PC-3 (cell line): ENCODE data around the gene ATF5. TPM values are rescaled to one million over a fixed set of nuclear protein-coding genes. Genes with fewer than 3 reads are reported as not detected.

Experiments used
- ATAC-seq: fragments of 200-7000 bp; cut with Tn5 transposase; 2 replicates; pipeline ENCODE4 v1.9.1; 2020; ENCODE audit warnings: mild to moderate bottlenecking, moderate library complexity
- BruUV-seq: library from RNA; stranded (reverse); fragments of 400-500 nt; replicated peaks from 2 replicates; lab custom pipeline; 2021; lab: Mats Ljungman, UMichigan
- CTCF ChIA-PET: fragments of 300-600 bp; sonication (Branson Sonifier 250); formaldehyde crosslinking; loops from one replicate; lab custom pipeline; 2022; ENCODE audit warnings: antibody characterized with exemption; lab: Charles Lee
- POLR2A ChIA-PET: fragments of 300-600 bp; sonication (Branson Sonifier 250); formaldehyde crosslinking; loops from one replicate; lab custom pipeline; 2022; ENCODE audit warnings: antibody characterized with exemption; ENCODE audit not compliant: unreplicated experiment; lab: Charles Lee
- DNase-seq: peaks from one replicate; pipeline ENCODE4 v3.0.0-alpha.2; 2015
- H2AFZ ChIP-seq: fragments of 300-600 bp; sonication (generic); 2 replicates; pipeline ENCODE4 v1.6.0; 2016; ENCODE audit warnings: antibody characterized with exemption, low read length
- H3F3A ChIP-seq: fragments of 300-600 bp; sonication (generic); one replicate; pipeline ENCODE4 v1.6.0; 2017; ENCODE audit warnings: antibody characterized with exemption, low read length, control low read depth, mild to moderate bottlenecking; ENCODE audit not compliant: unreplicated experiment
- H3K27ac ChIP-seq: fragments of 300-600 bp; sonication (generic); 2 replicates; pipeline ENCODE4 v1.5.1; 2016; ENCODE audit warnings: mild to moderate bottlenecking, low read length
- H3K27me3 ChIP-seq: fragments of 300-600 bp; sonication (generic); 2 replicates; pipeline ENCODE4 v1.6.1; 2016; ENCODE audit warnings: low read length, mixed read lengths
- H3K36me3 ChIP-seq: fragments of 300-600 bp; sonication (generic); 2 replicates; pipeline ENCODE4 v1.6.1; 2016; ENCODE audit warnings: low read depth, mixed run types, low read length, mixed read lengths
- H3K4me1 ChIP-seq: fragments of 300-600 bp; sonication (generic); 2 replicates; pipeline ENCODE4 v1.5.1; 2016; ENCODE audit warnings: low read length; ENCODE audit not compliant: insufficient read depth
- H3K4me2 ChIP-seq: fragments of 300-600 bp; sonication (generic); 2 replicates; pipeline ENCODE4 v1.6.0; 2016; ENCODE audit warnings: low read length
- H3K4me3 ChIP-seq: fragments of 300-600 bp; sonication (generic); 2 replicates; pipeline ENCODE4 v1.5.1; 2016; ENCODE audit warnings: mild to moderate bottlenecking, low read length, mixed read lengths
- H3K79me2 ChIP-seq: fragments of 300-600 bp; sonication (generic); 2 replicates; pipeline ENCODE4 v1.6.1; 2017; ENCODE audit warnings: low read length, mixed read lengths
- H3K9ac ChIP-seq: fragments of 300-600 bp; sonication (generic); 2 replicates; pipeline ENCODE4 v1.6.0; 2016; ENCODE audit warnings: mild to moderate bottlenecking, low read length
- H3K9me2 ChIP-seq: fragments of 300-600 bp; sonication (generic); replicated peaks from 2 replicates; pipeline ENCODE4 v1.6.1; 2016; ENCODE audit warnings: mixed run types, low read length, mixed read lengths
- H3K9me3 ChIP-seq: fragments of 300-600 bp; sonication (generic); 2 replicates; pipeline ENCODE4 v1.6.1; 2016; ENCODE audit warnings: low read length, mixed read lengths
- H4K20me1 ChIP-seq: fragments of 300-600 bp; sonication (generic); 2 replicates; pipeline ENCODE4 v1.6.1; 2016; ENCODE audit warnings: low read length, mixed read lengths
- EZH2 ChIP-seq: fragments of 300-600 bp; sonication (generic); IDR thresholded peaks from one replicate; pipeline ENCODE4 v1.6.1; 2017; ENCODE audit warnings: antibody characterized with exemption, mild to moderate bottlenecking, low read length; ENCODE audit not compliant: unreplicated experiment
- EZH2phosphoT487 ChIP-seq: fragments of 300-600 bp; sonication (generic); IDR thresholded peaks from 2 replicates; pipeline ENCODE4 v1.6.1; 2018; ENCODE audit warnings: mild to moderate bottlenecking, antibody characterized with exemption, low read length, borderline replicate concordance
- intact Hi-C: fragments of 100-400 bp; cut with micrococcal nuclease; formaldehyde crosslinking; loops from 2 replicates; pipeline ENCODE4 v1.9.0; 2023
- total RNA-seq: library from RNA; depleted of rRNA; stranded (reverse); fragments of >200 nt; gene quantifications from 2 replicates; pipeline ENCODE4 v1.2.3, GENCODE V29; 2014
- TF ChIP-seq, protein P1 (sequence below): fragments of 300-600 bp; sonication (generic); conservative IDR thresholded peaks from 2 replicates; pipeline ENCODE4 v1.5.1; 2017; ENCODE audit warnings: antibody characterized with exemption, low read depth, mild to moderate bottlenecking, low read length

ATF5 gene
- total RNA-seq, 1 experiment from 2014 or later: 50.7 TPM

GRCh38 chr19:49971991-49972411 is 43.0 kb downstream of the ATF5 start:
- no peaks in the 10 kb centered on the region for H3F3A ChIP-seq
- no peaks in the 10 kb centered on the region for H3K79me2 ChIP-seq
- no peaks in the 10 kb centered on the region for H3K4me1 ChIP-seq
- no peak overlapping the region for H3K27ac ChIP-seq
- DNase-seq (no peak), ATAC-seq (no peak)
- no peak overlapping the region for H2AFZ ChIP-seq
- H3K9me3 ChIP-seq: no peaks in the 10 kb centered on the region
- no peaks in the 10 kb centered on the region for H3K36me3 ChIP-seq
- no peaks in the 10 kb centered on the region for H4K20me1 ChIP-seq
- TF ChIP-seq EZH2phosphoT487: no peak
- no peak for TF ChIP-seq EZH2
- ChIA-PET POLR2A (no interaction called here), CTCF (no interaction called here)
- H3K27me3 ChIP-seq: no peaks in the 10 kb centered on the region
- no peak overlapping the region for H3K4me3 ChIP-seq
- no peaks in the 10 kb centered on the region for H3K9me2 ChIP-seq
- intact Hi-C loops: no loop called here
- no peak overlapping the region for H3K9ac ChIP-seq
- H3K4me2 ChIP-seq: no peak overlapping the region
- BruUV-seq: no TSS peak

- ChIA-PET POLR2A (no interaction called here), CTCF (no interaction called here)
- ATAC-seq: no peak
- no peaks in the 10 kb centered on the region for H3F3A ChIP-seq
- H3K4me2 ChIP-seq: no peak overlapping the region
- no peaks in the 10 kb centered on the region for H4K20me1 ChIP-seq
- intact Hi-C loops: no loop called here
- H3K27me3 ChIP-seq: no peaks in the 10 kb centered on the region
- no peak overlapping the region for H2AFZ ChIP-seq
- H3K79me2 ChIP-seq: no peaks in the 10 kb centered on the region
- H3K27ac ChIP-seq: no peak overlapping the region
- H3K9me3 ChIP-seq: no peaks in the 10 kb centered on the region
- H3K9me2 ChIP-seq: no peaks in the 10 kb centered on the region
- TF ChIP-seq EZH2phosphoT487 (no peak), EZH2 (no peak)
- TF ChIP-seq, protein P1, sequence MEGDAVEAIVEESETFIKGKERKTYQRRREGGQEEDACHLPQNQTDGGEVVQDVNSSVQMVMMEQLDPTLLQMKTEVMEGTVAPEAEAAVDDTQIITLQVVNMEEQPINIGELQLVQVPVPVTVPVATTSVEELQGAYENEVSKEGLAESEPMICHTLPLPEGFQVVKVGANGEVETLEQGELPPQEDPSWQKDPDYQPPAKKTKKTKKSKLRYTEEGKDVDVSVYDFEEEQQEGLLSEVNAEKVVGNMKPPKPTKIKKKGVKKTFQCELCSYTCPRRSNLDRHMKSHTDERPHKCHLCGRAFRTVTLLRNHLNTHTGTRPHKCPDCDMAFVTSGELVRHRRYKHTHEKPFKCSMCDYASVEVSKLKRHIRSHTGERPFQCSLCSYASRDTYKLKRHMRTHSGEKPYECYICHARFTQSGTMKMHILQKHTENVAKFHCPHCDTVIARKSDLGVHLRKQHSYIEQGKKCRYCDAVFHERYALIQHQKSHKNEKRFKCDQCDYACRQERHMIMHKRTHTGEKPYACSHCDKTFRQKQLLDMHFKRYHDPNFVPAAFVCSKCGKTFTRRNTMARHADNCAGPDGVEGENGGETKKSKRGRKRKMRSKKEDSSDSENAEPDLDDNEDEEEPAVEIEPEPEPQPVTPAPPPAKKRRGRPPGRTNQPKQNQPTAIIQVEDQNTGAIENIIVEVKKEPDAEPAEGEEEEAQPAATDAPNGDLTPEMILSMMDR: no peak
- H3K4me1 ChIP-seq: no peaks in the 10 kb centered on the region
- no peak for DNase-seq
- H3K4me3 ChIP-seq: no peak overlapping the region
- BruUV-seq: TSS peak; percentile 11
- H3K36me3 ChIP-seq: no peaks in the 10 kb centered on the region
- no peak overlapping the region for H3K9ac ChIP-seq
Measured at GRCh38 chr19:49972841-49973240, 43.8 kb downstream of the ATF5 start.

DNA sequence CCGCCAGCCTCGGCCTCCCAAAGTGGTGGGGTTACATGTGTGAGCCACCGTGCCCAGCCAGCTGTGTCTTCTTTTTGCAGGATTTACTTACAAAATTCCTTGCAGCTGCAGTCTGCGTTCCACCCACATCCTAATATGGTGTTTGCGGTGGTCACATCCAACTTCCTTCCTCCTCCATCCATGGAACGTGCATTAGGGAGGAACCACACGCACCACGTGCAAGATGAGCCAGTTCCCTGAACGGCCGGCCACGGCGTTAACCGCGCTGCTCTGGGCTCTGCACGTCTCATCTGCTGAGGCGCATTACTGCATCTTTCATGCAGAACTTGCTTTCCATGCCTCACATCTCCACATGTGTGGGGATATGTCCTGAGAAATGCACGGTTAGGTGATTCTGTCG is 45.0 kb downstream of the ATF5 start:
- CTCF ChIA-PET: no interaction called here
- H3K4me1 ChIP-seq: no peaks in the 10 kb centered on the region
- H3F3A ChIP-seq: no peaks in the 10 kb centered on the region
- no peaks in the 10 kb centered on the region for H3K79me2 ChIP-seq
- H3K27me3 ChIP-seq: no peaks in the 10 kb centered on the region
- DNase-seq (no peak), ATAC-seq (no peak)
- no peak overlapping the region for H3K4me3 ChIP-seq
- H3K4me2 ChIP-seq: no peak overlapping the region
- no peak for TF ChIP-seq EZH2
- TF ChIP-seq EZH2phosphoT487: no peak
- TF ChIP-seq, protein P1: no peak
- no peak overlapping the region for H3K9ac ChIP-seq
- POLR2A ChIA-PET: no interaction called here
- H2AFZ ChIP-seq: no peak overlapping the region
- H3K36me3 ChIP-seq: no peaks in the 10 kb centered on the region
- no peak overlapping the region for H3K27ac ChIP-seq
- H3K9me2 ChIP-seq: no peaks in the 10 kb centered on the region
- intact Hi-C loops: no loop called here
- no peaks in the 10 kb centered on the region for H4K20me1 ChIP-seq
- H3K9me3 ChIP-seq: no peaks in the 10 kb centered on the region
- no TSS peak for BruUV-seq
